Mammary epithelial cell (primary cell): ENCODE measurements around the gene ANKRD33B.

Experiments
- CTCF ChIP-seq, 2 donors: IDR thresholded peaks in 1 of 2; conservative IDR thresholded peaks in 1 of 2; 2 replicates each; pipeline ENCODE4 v1.5.1; 2011 to 2012; ENCODE audit warnings: inconsistent platforms in 2 of 2, low read length in 2 of 2, mild to moderate bottlenecking in 2 of 2, control low read depth in 1 of 2, low read depth in 1 of 2; ENCODE audit not compliant: insufficient read depth in 1 of 2; ENCODE audit errors: extremely low read depth in 1 of 2
- EZH2 ChIP-seq: IDR thresholded peaks from 2 replicates; pipeline ENCODE4 v1.6.1; 2012; ENCODE audit warnings: low read length, inconsistent platforms, borderline replicate concordance

DNA sequence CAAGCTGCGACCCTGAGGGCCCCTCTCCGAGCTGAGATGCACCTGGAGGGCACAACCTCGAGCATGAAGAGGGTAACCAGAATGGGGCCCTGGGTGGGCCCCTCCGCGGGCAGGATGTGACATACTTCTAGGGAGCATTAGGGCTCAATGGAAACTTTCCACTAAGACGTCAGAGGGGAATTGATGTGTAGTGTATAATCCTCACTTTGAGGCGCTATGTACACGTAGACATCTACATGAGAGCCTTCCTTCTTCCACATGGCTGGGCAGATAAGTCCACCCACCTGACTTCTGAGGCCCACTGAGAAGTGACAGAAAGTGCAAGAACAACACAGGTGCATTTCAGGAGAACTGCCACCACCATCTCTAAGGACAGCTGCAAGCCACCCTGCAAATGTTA lies 136.1 kb downstream of the ANKRD33B start:
- TF ChIP-seq CTCF (conservative IDR thresholded peaks at IDR 0.05 in 1 of 2, IDR thresholded peaks at IDR 0.05 in 1 of 2; ENCODE audit: extremely low read depth in 1 of 2, insufficient read depth in 1 of 2, low read depth in 1 of 2, low read length in 2 of 2) (no peak), EZH2 (no peak)
